PC-3 (cell line): ENCODE results near the gene AP5S1. TPM values are rescaled to one million over a fixed set of nuclear protein-coding genes. Genes with fewer than 3 reads are reported as not detected.

ENCODE experiments used
- ATAC-seq: fragments of 200-7000 bp; cut with Tn5 transposase; 2 replicates; pipeline ENCODE4 v1.9.1; 2020; ENCODE audit warnings: mild to moderate bottlenecking, moderate library complexity
- BruUV-seq: library from RNA; stranded (reverse); fragments of 400-500 nt; replicated peaks from 2 replicates; lab custom pipeline; 2021; lab: Mats Ljungman, UMichigan
- CTCF ChIA-PET: fragments of 300-600 bp; sonication (Branson Sonifier 250); formaldehyde crosslinking; loops from one replicate; lab custom pipeline; 2022; ENCODE audit warnings: antibody characterized with exemption; lab: Charles Lee
- POLR2A ChIA-PET: fragments of 300-600 bp; sonication (Branson Sonifier 250); formaldehyde crosslinking; loops from one replicate; lab custom pipeline; 2022; ENCODE audit warnings: antibody characterized with exemption; ENCODE audit not compliant: unreplicated experiment; lab: Charles Lee
- DNase-seq: peaks from one replicate; pipeline ENCODE4 v3.0.0-alpha.2; 2015
- H2AFZ ChIP-seq: fragments of 300-600 bp; sonication (generic); 2 replicates; pipeline ENCODE4 v1.6.0; 2016; ENCODE audit warnings: antibody characterized with exemption, low read length
- H3F3A ChIP-seq: fragments of 300-600 bp; sonication (generic); one replicate; pipeline ENCODE4 v1.6.0; 2017; ENCODE audit warnings: antibody characterized with exemption, low read length, control low read depth, mild to moderate bottlenecking; ENCODE audit not compliant: unreplicated experiment
- H3K27ac ChIP-seq: fragments of 300-600 bp; sonication (generic); 2 replicates; pipeline ENCODE4 v1.5.1; 2016; ENCODE audit warnings: mild to moderate bottlenecking, low read length
- H3K27me3 ChIP-seq: fragments of 300-600 bp; sonication (generic); 2 replicates; pipeline ENCODE4 v1.6.1; 2016; ENCODE audit warnings: low read length, mixed read lengths
- H3K36me3 ChIP-seq: fragments of 300-600 bp; sonication (generic); 2 replicates; pipeline ENCODE4 v1.6.1; 2016; ENCODE audit warnings: low read depth, mixed run types, low read length, mixed read lengths
- H3K4me1 ChIP-seq: fragments of 300-600 bp; sonication (generic); 2 replicates; pipeline ENCODE4 v1.5.1; 2016; ENCODE audit warnings: low read length; ENCODE audit not compliant: insufficient read depth
- H3K4me2 ChIP-seq: fragments of 300-600 bp; sonication (generic); 2 replicates; pipeline ENCODE4 v1.6.0; 2016; ENCODE audit warnings: low read length
- H3K4me3 ChIP-seq: fragments of 300-600 bp; sonication (generic); 2 replicates; pipeline ENCODE4 v1.5.1; 2016; ENCODE audit warnings: mild to moderate bottlenecking, low read length, mixed read lengths
- H3K79me2 ChIP-seq: fragments of 300-600 bp; sonication (generic); 2 replicates; pipeline ENCODE4 v1.6.1; 2017; ENCODE audit warnings: low read length, mixed read lengths
- H3K9ac ChIP-seq: fragments of 300-600 bp; sonication (generic); 2 replicates; pipeline ENCODE4 v1.6.0; 2016; ENCODE audit warnings: mild to moderate bottlenecking, low read length
- H3K9me2 ChIP-seq: fragments of 300-600 bp; sonication (generic); replicated peaks from 2 replicates; pipeline ENCODE4 v1.6.1; 2016; ENCODE audit warnings: mixed run types, low read length, mixed read lengths
- H3K9me3 ChIP-seq: fragments of 300-600 bp; sonication (generic); 2 replicates; pipeline ENCODE4 v1.6.1; 2016; ENCODE audit warnings: low read length, mixed read lengths
- H4K20me1 ChIP-seq: fragments of 300-600 bp; sonication (generic); 2 replicates; pipeline ENCODE4 v1.6.1; 2016; ENCODE audit warnings: low read length, mixed read lengths
- CTCF ChIP-seq: fragments of 300-600 bp; sonication (generic); conservative IDR thresholded peaks from 2 replicates; pipeline ENCODE4 v1.5.1; 2017; ENCODE audit warnings: antibody characterized with exemption, low read depth, mild to moderate bottlenecking, low read length
- EZH2 ChIP-seq: fragments of 300-600 bp; sonication (generic); IDR thresholded peaks from one replicate; pipeline ENCODE4 v1.6.1; 2017; ENCODE audit warnings: antibody characterized with exemption, mild to moderate bottlenecking, low read length; ENCODE audit not compliant: unreplicated experiment
- EZH2phosphoT487 ChIP-seq: fragments of 300-600 bp; sonication (generic); IDR thresholded peaks from 2 replicates; pipeline ENCODE4 v1.6.1; 2018; ENCODE audit warnings: mild to moderate bottlenecking, antibody characterized with exemption, low read length, borderline replicate concordance
- intact Hi-C: fragments of 100-400 bp; cut with micrococcal nuclease; formaldehyde crosslinking; loops from 2 replicates; pipeline ENCODE4 v1.9.0; 2023
- total RNA-seq: library from RNA; depleted of rRNA; stranded (reverse); fragments of >200 nt; gene quantifications from 2 replicates; pipeline ENCODE4 v1.2.3, GENCODE V29; 2014

The AP5S1 gene
- total RNA-seq, 1 experiment from 2014 or later: 31.4 TPM

- BruUV-seq: no TSS peak
These were observed 3.5 kb downstream of the AP5S1 start for GRCh38 chr20:3823881-3824280.

GRCh38 chr20:3825526-3825925 is 5.2 kb downstream of the AP5S1 start:
- POLR2A ChIA-PET: no interaction called here
- intact Hi-C loops: no loop called here
- no peak for DNase-seq
- Histone ChIP-seq H3K27me3 (no peaks in the 10 kb centered on the region), H3K4me1 (peaks cover 10% of the 10 kb centered on the region), H3K36me3 (peaks cover 29% of the 10 kb centered on the region), H3K27ac (no peak overlapping the region), H3K4me3 (no peak overlapping the region), H3K79me2 (peaks cover 22% of the 10 kb centered on the region), H3K9me3 (no peaks in the 10 kb centered on the region), H2AFZ (no peak overlapping the region), H3K9ac (no peak overlapping the region), H3K4me2 (no peak overlapping the region), H4K20me1 (no peaks in the 10 kb centered on the region), H3K9me2 (no peaks in the 10 kb centered on the region), H3F3A (no peaks in the 10 kb centered on the region)
- TF ChIP-seq EZH2phosphoT487 (no peak), CTCF (0 out of 2 replicates have a peak, but pooled peaks have one; percentile 20)
- CTCF ChIA-PET: no interaction called here
- ATAC-seq: no peak
- no TSS peak for BruUV-seq

More at GRCh38 chr20:3823881-3824280, 3.5 kb downstream of the AP5S1 start:
- Histone ChIP-seq H4K20me1 (no peaks in the 10 kb centered on the region), H3F3A (no peaks in the 10 kb centered on the region), H3K27me3 (no peaks in the 10 kb centered on the region), H3K79me2 (peaks cover 22% of the 10 kb centered on the region), H3K4me3 (no peak overlapping the region), H3K36me3 (peaks cover 29% of the 10 kb centered on the region), H3K4me1 (peaks cover 18% of the 10 kb centered on the region), H3K27ac (no peak overlapping the region), H3K9ac (no peak overlapping the region), H2AFZ (no peak overlapping the region), H3K9me2 (no peaks in the 10 kb centered on the region), H3K9me3 (no peaks in the 10 kb centered on the region), H3K4me2 (no peak overlapping the region)
- no peak for DNase-seq
- no peak for ATAC-seq
- intact Hi-C loops: no loop called here
- POLR2A ChIA-PET: no interaction called here
- TF ChIP-seq CTCF: no peak
- TF ChIP-seq EZH2: no peak
- no peak for TF ChIP-seq EZH2phosphoT487
- CTCF ChIA-PET: no interaction called here

- H3K9me2 ChIP-seq: no peaks in the 10 kb centered on the region
- BruUV-seq: no TSS peak
- ATAC-seq (no peak), DNase-seq (no peak)
- H3K4me1 ChIP-seq: peaks cover 6% of the 10 kb centered on the region
- H3K9me3 ChIP-seq: no peaks in the 10 kb centered on the region
- no peak overlapping the region for H2AFZ ChIP-seq
- peaks cover 29% of the 10 kb centered on the region for H3K36me3 ChIP-seq
- intact Hi-C loops: no loop called here
- ChIA-PET POLR2A (no interaction called here), CTCF (no interaction called here)
- no peaks in the 10 kb centered on the region for H3K27me3 ChIP-seq
- H3K4me2 ChIP-seq: no peak overlapping the region
- H3K4me3 ChIP-seq: no peak overlapping the region
- no peaks in the 10 kb centered on the region for H3F3A ChIP-seq
- no peak overlapping the region for H3K9ac ChIP-seq
- H4K20me1 ChIP-seq: no peaks in the 10 kb centered on the region
- no peak overlapping the region for H3K27ac ChIP-seq
- no peak for TF ChIP-seq EZH2phosphoT487
- TF ChIP-seq CTCF: no peak
- no peak for TF ChIP-seq EZH2
- H3K79me2 ChIP-seq: peaks cover 15% of the 10 kb centered on the region
These were observed 6.1 kb downstream of the AP5S1 start for GRCh38 chr20:3826420-3826819.
